GM19452 (cell line): ENCODE measurements around the gene CAMKK1.
A peak's percentile ranks its signal among the peaks of the same experiment; 100 is the strongest.

Source experiments
- ATAC-seq: cut with Tn5 transposase; IDR thresholded peaks from one replicate; pipeline ENCODE4 v1.9.1; 2021; ENCODE audit not compliant: unreplicated experiment

CAMKK1 gene

GRCh38 chr17:3897731-3898130 lies 4.9 kb upstream of the CAMKK1 start:
- no peak for ATAC-seq

GRCh38 chr17:3896968-3897235 lies 4.0 kb upstream of the CAMKK1 start:
- ATAC-seq: no peak

GRCh38 chr17:3896108-3896967 lies 3.5 kb upstream of the CAMKK1 start:
- ATAC-seq: no peak

GRCh38 chr17:3895354-3895753 lies 2.5 kb upstream of the CAMKK1 start:
- no peak for ATAC-seq

GRCh38 chr17:3894911-3895343 lies 2.1 kb upstream of the CAMKK1 start:
- ATAC-seq: no peak

GRCh38 chr17:3894188-3894587 lies 1.3 kb upstream of the CAMKK1 start:
- no peak for ATAC-seq

- no peak for ATAC-seq
Observed at GRCh38 chr17:3893720-3894116, 865 bp upstream of the CAMKK1 start.

GRCh38 chr17:3892095-3892998 lies 506 bp downstream of the CAMKK1 start:
- peak; percentile 20 for ATAC-seq

GRCh38 chr17:3891626-3892094 lies 1.2 kb downstream of the CAMKK1 start:
- ATAC-seq: no peak

GRCh38 chr17:3890878-3891219 lies 2.0 kb downstream of the CAMKK1 start:
- no peak for ATAC-seq

GRCh38 chr17:3890082-3890877 lies 2.6 kb downstream of the CAMKK1 start:
- ATAC-seq: no peak

GRCh38 chr17:3889325-3890012 lies 3.4 kb downstream of the CAMKK1 start:
- no peak for ATAC-seq

GRCh38 chr17:3888343-3889171 lies 4.3 kb downstream of the CAMKK1 start:
- no peak for ATAC-seq

GRCh38 chr17:3887804-3888203 lies 5.0 kb downstream of the CAMKK1 start:
- ATAC-seq: no peak

GRCh38 chr17:3887394-3887793 lies 5.5 kb downstream of the CAMKK1 start:
- ATAC-seq: no peak

- no peak for ATAC-seq
Observed at GRCh38 chr17:3886776-3887175, 6.1 kb downstream of the CAMKK1 start.

GRCh38 chr17:3885970-3886369 lies 6.9 kb downstream of the CAMKK1 start:
- ATAC-seq: no peak

- no peak for ATAC-seq
Observed at GRCh38 chr17:3885271-3885670, 7.6 kb downstream of the CAMKK1 start.

- ATAC-seq: no peak
Observed at GRCh38 chr17:3884188-3884587, 8.7 kb downstream of the CAMKK1 start.

- ATAC-seq: no peak
Observed at GRCh38 chr17:3882276-3882675, 10.6 kb downstream of the CAMKK1 start.
